ENCODE results near the gene MMP17.

- peak in 4 of 5 experiments; percentile 31 to 53 (median 44) for TF ChIP-seq CTCF (IDR thresholded peaks at IDR 0.05)
- TF ChIP-seq EP300 (IDR thresholded peaks at IDR 0.05; ENCODE audit: low read depth), result no peak
These were observed 2.2 kb downstream of the MMP17 start for GRCh38 chr12:131830335-131830913.
